Measurements from ENCODE around the gene LYL1. TPM values are rescaled to one million over a fixed set of nuclear protein-coding genes. Genes with fewer than 3 reads are reported as not detected.

Gene LYL1
- total RNA-seq, 1 experiment from 2014 or later: 1.7 TPM

- no peak for DNase-seq
- H3K27me3 ChIP-seq (ENCODE audit: control insufficient read depth, insufficient read depth, low read length): peaks cover 5% of the 10 kb centered on the region
- H3K36me3 ChIP-seq (replicated peaks; ENCODE audit: control insufficient read depth, insufficient read depth, low read length): no peaks in the 10 kb centered on the region
- no peak overlapping the region for H3K4me3 ChIP-seq (ENCODE audit: insufficient read depth, low read depth, low read length)
These were observed 32.1 kb downstream of the LYL1 start for GRCh38 chr19:13070425-13071140.

GRCh38 chr19:13069415-13070359 lies 33.0 kb downstream of the LYL1 start:
- Histone ChIP-seq H3K27me3 (ENCODE audit: control insufficient read depth, insufficient read depth, low read length) (peaks cover 2% of the 10 kb centered on the region; the same call in 1 of the 2 replicates), H3K4me3 (ENCODE audit: insufficient read depth, low read depth, low read length) (no peak overlapping the region), H3K36me3 (replicated peaks; ENCODE audit: control insufficient read depth, insufficient read depth, low read length) (no peaks in the 10 kb centered on the region)
- DNase-seq: no peak

GRCh38 chr19:13068085-13068846 lies 34.4 kb downstream of the LYL1 start:
- Histone ChIP-seq H3K27me3 (ENCODE audit: control insufficient read depth, insufficient read depth, low read length) (peaks cover 4% of the 10 kb centered on the region), H3K36me3 (replicated peaks; ENCODE audit: control insufficient read depth, insufficient read depth, low read length) (no peaks in the 10 kb centered on the region), H3K4me3 (ENCODE audit: insufficient read depth, low read depth, low read length) (no peak overlapping the region)
- DNase-seq: peak; percentile 40

GRCh38 chr19:13066933-13067807 lies 35.5 kb downstream of the LYL1 start:
- Histone ChIP-seq H3K36me3 (replicated peaks; ENCODE audit: control insufficient read depth, insufficient read depth, low read length) (no peaks in the 10 kb centered on the region), H3K4me3 (ENCODE audit: insufficient read depth, low read depth, low read length) (no peak overlapping the region), H3K27me3 (ENCODE audit: control insufficient read depth, insufficient read depth, low read length) (peaks cover 13% of the 10 kb centered on the region)
- no peak for DNase-seq

- no peaks in the 10 kb centered on the region for H3K36me3 ChIP-seq (replicated peaks; ENCODE audit: control insufficient read depth, insufficient read depth, low read length)
- peaks cover 21% of the 10 kb centered on the region for H3K27me3 ChIP-seq (ENCODE audit: control insufficient read depth, insufficient read depth, low read length)
- H3K4me3 ChIP-seq (ENCODE audit: insufficient read depth, low read depth, low read length): no peak overlapping the region
- no peak for DNase-seq
These were observed 36.4 kb downstream of the LYL1 start for GRCh38 chr19:13066226-13066625.

- no peak for DNase-seq
- Histone ChIP-seq H3K4me3 (ENCODE audit: insufficient read depth, low read depth, low read length) (no peak overlapping the region), H3K36me3 (replicated peaks; ENCODE audit: control insufficient read depth, insufficient read depth, low read length) (no peaks in the 10 kb centered on the region), H3K27me3 (ENCODE audit: control insufficient read depth, insufficient read depth, low read length) (peaks cover 39% of the 10 kb centered on the region)
These were observed 38.6 kb downstream of the LYL1 start for GRCh38 chr19:13064092-13064489.

- peaks cover 43% of the 10 kb centered on the region for H3K27me3 ChIP-seq (ENCODE audit: control insufficient read depth, insufficient read depth, low read length)
- no peaks in the 10 kb centered on the region for H3K36me3 ChIP-seq (replicated peaks; ENCODE audit: control insufficient read depth, insufficient read depth, low read length)
- DNase-seq: peak; percentile 38
- no peak overlapping the region for H3K4me3 ChIP-seq (ENCODE audit: insufficient read depth, low read depth, low read length)
These were observed 39.1 kb downstream of the LYL1 start for GRCh38 chr19:13063461-13064091.

GRCh38 chr19:13062317-13062716 lies 40.3 kb downstream of the LYL1 start:
- no peak for DNase-seq
- Histone ChIP-seq H3K36me3 (replicated peaks; ENCODE audit: control insufficient read depth, insufficient read depth, low read length) (no peaks in the 10 kb centered on the region), H3K27me3 (ENCODE audit: control insufficient read depth, insufficient read depth, low read length) (peaks cover 55% of the 10 kb centered on the region), H3K4me3 (ENCODE audit: insufficient read depth, low read depth, low read length) (no peak overlapping the region)

GRCh38 chr19:13060964-13061927 lies 41.4 kb downstream of the LYL1 start:
- DNase-seq: peak; percentile 97
- H3K27me3 ChIP-seq (ENCODE audit: control insufficient read depth, insufficient read depth, low read length): peaks cover 64% of the 10 kb centered on the region
- no peaks in the 10 kb centered on the region for H3K36me3 ChIP-seq (replicated peaks; ENCODE audit: control insufficient read depth, insufficient read depth, low read length)
- peak overlapping the region; percentile 39 for H3K4me3 ChIP-seq (ENCODE audit: insufficient read depth, low read depth, low read length)

GRCh38 chr19:13060233-13060963 lies 42.3 kb downstream of the LYL1 start:
- peaks cover 73% of the 10 kb centered on the region for H3K27me3 ChIP-seq (ENCODE audit: control insufficient read depth, insufficient read depth, low read length)
- H3K4me3 ChIP-seq (ENCODE audit: insufficient read depth, low read depth, low read length): peak overlapping the region; percentile 39
- DNase-seq: peak; percentile 90
- H3K36me3 ChIP-seq (replicated peaks; ENCODE audit: control insufficient read depth, insufficient read depth, low read length): no peaks in the 10 kb centered on the region

- Histone ChIP-seq H3K36me3 (replicated peaks; ENCODE audit: control insufficient read depth, insufficient read depth, low read length) (no peaks in the 10 kb centered on the region), H3K4me3 (ENCODE audit: insufficient read depth, low read depth, low read length) (no peak overlapping the region), H3K27me3 (ENCODE audit: control insufficient read depth, insufficient read depth, low read length) (peaks cover 83% of the 10 kb centered on the region)
- DNase-seq: peak; percentile 72
These were observed 43.6 kb downstream of the LYL1 start for GRCh38 chr19:13058951-13059660.
